Tongue (tissue), 2 donors: ENCODE measurements around the gene GGCT. TPM values are rescaled to one million over a fixed set of nuclear protein-coding genes. Genes with fewer than 3 reads are reported as not detected.
"Not testable (repeated sequence)": the region's sequence is repeated elsewhere in the genome, so short reads cannot be mapped to it uniquely, and the experiment has no call there.

ENCODE experiments used
- DNase-seq: peaks from one replicate; pipeline ENCODE4 v3.0.0-alpha.2; 2015
- total RNA-seq: library from RNA; depleted of rRNA; stranded (reverse); fragments of >200 nt; gene quantifications from one replicate; pipeline ENCODE4 v1.2.3, GENCODE V29; 2014

Gene GGCT
- total RNA-seq, 1 donor from 2014 or later = 30.3 TPM

- DNase-seq = no peak
Observed at GRCh38 chr7:30515761-30516160, 11.1 kb upstream of the GGCT start.

DNA sequence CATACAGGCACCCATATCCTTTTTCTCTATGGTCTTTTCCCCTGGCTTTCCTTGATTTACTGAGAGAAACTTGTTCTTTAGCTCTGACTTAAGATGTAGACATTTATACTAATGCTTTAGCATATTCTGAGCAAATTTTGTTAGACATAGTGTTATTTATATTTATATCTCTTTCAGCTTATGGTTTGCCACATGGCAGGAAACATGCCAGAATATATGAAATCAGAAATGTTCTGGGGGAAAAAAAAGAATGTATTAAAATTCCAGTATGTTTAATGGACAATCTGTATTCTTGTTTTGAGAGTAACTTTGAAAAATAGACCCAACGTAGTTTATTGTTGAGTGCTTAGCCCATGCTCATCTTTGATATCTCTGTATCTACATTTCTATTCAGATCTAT, 10.1 kb upstream of the GGCT start:
- DNase-seq = no peak

DNA sequence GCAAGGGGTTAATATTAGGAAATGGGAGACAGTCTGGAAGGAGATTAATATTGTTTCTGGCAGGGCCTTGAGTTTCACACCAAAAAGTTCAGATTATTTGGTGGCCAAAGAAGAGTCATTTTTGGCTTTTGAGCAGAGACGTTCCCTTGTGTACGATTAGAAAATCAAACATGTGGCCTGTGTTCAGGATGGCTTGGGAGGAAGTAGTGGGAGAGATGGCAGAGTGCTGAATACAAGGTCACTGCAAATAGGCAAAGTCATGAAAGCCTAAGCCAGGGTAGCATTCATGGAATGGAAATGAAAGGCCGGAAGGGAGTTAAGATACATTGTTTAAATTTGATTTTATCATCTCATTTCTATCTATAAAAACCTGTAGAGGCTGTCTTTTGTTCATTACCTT, 9.5 kb upstream of the GGCT start:
- no peak for DNase-seq

GRCh38 chr7:30513762-30514161, 9.1 kb upstream of the GGCT start:
- no peak for DNase-seq

DNA sequence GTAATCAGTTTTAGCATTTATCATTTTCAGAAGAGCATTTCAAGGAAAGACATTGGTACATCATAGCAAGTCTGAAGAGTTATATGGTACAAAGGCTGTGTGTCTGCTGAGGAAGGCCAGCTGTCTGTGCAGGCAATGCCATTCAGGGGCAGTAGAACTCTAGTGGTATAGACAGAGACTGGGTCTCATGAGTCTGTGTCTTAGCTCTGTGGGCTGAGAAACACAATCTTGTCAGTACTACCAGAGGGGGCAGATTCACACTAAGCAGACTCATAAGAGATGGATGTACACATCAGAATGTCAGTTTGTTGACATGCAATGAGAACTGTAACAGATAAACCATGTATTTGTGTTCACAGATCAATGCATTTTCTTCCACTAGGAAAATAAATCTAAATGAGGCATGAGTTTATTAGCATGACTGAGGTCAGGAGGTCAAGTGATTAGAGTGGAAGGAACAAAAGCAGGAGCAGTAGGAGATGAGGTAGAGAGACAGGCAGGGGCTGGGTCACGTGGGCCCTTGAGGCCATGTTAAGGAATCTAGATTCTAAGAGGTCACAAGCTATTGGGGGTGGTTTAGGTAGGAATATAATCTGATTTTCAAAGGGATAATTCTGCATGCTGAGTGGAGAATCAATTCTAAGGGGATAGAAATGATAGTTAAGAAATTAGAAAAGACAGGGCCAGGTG, 7.5 kb upstream of the GGCT start:
- no peak for DNase-seq

DNA sequence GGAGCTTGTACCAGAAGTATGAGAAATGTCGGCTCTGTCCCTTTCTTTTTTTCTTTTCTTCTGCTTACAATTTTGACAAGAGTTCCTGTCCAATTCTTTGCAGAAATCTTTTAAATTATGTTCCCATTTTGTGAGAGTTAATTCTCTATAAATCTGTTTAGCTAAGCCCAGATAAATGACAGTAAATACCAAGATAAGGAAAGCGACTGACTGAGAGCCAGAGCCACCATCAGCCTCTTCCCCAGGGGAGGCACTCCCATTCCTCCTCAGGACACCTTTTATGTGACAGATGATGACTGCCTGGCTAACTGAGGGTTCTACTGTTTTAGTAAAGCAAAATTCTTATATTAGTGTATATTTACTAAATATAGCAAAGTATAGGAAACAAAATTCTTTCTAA, 6.9 kb upstream of the GGCT start:
- DNase-seq = no peak

- peak; percentile 44 for DNase-seq
Observed at GRCh38 chr7:30510124-30511075, 5.8 kb upstream of the GGCT start.

- peak; percentile 8 for DNase-seq
Observed at GRCh38 chr7:30509171-30509857, 4.7 kb upstream of the GGCT start.

GRCh38 chr7:30507346-30507900, 2.8 kb upstream of the GGCT start:
- DNase-seq = not testable (repeated sequence)

GRCh38 chr7:30505174-30505697, 607 bp upstream of the GGCT start:
- DNase-seq = no peak

DNA sequence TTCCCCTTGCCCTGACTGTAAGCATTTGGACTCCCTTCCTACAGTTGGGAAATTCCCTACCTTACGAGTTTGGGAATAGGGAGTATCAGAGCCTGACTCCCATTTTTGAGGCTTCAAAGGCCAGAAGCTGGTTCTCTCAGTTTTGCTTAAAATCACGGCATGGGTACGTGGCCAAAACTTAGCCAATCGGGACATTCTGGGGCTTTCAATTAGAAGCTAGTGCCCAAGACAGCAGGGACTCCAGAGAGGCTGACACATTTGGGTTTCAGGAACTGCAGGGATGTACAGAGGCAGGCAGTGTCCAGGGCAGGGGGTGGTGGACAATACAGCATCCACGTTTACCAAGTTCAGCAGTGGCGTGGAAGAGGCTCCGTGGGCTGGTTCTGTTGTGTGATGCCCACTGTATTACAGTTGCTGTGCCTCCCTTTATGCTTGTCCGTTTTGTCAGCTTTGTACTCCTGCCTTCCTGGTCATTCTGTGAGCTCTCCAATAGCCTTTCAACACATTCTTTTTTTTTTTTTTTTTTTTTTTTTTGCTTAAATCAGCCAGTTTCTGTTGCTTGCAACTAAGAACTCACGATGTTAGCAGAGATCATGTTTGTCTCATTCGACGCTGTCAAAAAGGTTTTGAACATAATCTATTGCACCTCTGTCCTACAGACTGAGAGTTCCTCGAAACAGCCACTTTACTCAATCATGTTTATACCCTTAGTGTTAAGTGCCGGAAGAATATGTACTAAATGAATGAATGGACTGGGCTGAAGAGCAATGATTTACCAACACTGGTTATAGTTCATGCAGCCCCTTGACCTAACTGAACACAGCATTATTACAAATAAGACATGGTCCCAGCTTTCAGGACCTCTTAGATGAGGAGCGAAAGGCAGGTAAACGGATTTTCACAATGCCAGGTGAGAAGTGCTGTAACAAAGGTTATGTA, 1.1 kb downstream of the GGCT start:
- DNase-seq = no peak

- no peak for DNase-seq
Observed at GRCh38 chr7:30502470-30503251, 2.0 kb downstream of the GGCT start.

- no peak for DNase-seq
Observed at GRCh38 chr7:30501264-30501663, 3.4 kb downstream of the GGCT start.

DNA sequence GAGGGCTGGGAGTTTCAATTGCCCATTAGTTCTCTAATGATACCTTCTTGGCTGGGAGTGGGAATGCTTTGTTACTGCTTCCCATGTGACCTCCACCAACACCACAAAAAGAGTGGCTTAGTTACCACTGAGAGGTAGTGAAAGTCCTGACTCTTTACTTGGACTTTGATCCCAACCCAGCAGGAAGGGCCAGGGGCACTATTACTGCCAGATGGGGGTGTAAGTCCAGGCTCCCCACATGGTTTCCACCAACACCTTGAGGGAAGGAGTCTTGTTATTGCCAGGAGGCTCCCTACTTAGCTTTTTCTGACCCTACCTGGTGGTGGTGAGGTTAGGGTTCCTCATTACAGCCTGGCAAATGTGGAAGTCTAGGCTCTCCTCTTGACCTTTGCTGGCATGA, 11.4 kb downstream of the GGCT start:
- DNase-seq = no peak

DNA sequence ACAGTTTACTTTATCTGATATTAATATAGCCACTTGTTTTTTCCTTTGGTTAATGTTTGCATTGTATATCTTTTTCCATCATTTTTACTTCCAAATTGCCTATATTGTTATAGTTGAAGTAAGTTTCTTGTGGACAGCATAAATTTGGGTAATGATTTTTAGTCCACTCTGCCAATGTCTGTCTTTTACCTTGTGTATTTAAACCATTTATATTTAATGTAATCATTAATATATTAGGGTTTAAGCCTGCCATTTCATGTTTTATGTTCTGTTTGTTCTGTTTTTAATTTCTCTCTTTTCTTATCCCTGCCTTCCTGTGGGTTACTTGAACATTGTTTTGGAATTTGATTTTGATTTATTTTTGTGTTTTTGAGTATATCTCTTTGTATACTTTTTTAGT, 13.2 kb downstream of the GGCT start:
- no peak for DNase-seq

DNA sequence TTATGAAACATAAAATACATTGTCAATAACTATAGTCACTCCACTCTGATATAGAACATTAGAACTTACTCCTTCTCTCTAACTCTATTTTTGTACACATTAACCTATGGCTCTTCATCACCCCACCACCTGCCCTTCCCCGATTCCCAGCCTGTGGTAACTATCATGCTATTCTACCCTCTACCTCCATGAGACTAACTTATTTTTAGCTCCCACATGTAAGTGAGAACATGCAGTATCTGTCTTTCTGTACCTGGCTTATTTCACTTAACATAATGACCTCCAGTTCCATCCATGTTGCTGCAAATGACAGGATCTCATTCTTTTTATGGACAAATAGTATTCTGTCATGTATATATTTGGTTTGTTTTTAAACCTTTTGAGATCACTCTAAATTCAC, 17.3 kb downstream of the GGCT start:
- no peak for DNase-seq

DNA sequence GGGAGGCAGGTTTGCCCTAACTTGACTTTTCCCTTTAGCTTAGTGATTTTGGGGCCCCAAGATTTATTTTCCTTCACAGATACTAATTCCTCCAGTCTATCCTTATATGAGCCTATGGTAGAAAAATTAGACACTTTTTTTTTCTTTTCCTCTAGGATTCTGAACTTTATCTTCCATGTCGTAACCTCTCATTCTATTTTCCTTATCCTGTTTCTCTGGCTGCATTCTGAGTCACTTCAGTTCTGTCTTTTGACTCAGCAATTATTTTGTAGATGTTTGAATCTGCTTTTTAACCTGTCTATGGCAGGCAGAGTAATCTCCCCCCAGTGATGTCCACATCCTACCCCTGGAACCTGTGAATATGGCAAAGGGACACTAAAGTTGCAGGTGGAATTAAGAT, 19.0 kb downstream of the GGCT start:
- DNase-seq = no peak

DNA sequence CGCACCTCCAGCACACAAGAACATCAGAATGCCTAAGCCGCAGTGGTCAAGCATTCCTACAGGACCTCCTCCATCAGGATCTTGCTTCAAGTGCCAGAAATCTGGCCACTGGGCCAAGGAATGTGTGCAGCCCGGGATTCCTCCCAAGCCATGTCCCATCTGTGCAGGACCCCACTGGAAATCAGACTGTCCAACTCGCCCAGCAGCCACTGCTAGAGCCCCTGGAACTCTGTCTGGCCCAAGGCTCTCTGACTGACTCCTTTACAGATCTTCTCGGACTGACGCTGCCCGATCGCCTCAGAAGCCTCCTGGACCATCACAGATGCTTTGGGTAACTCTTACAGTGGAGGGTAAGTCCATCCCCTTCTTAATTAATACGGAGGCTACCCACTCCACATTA, 23.2 kb downstream of the GGCT start:
- not testable (repeated sequence) for DNase-seq

GRCh38 chr7:30479202-30480120, 25.2 kb downstream of the GGCT start:
- peak; percentile 27 for DNase-seq
